ENCODE data around the gene LRRC8A. TPM values are rescaled to one million over a fixed set of nuclear protein-coding genes. Genes with fewer than 3 reads are reported as not detected.
A peak's percentile ranks its signal among the peaks of the same experiment; 100 is the strongest.
"Not testable (repeated sequence)": the region's sequence is repeated elsewhere in the genome, so short reads cannot be mapped to it uniquely, and the experiment has no call there.

The LRRC8A gene
- total and polyA plus RNA-seq, 4 experiments from 2014 or later, result 18.7 to 40.6 (median 25.4) TPM

- POLR2A ChIA-PET (ENCODE audit: partially characterized antibody), result interaction anchor here (1.5 to 1.6 kb wide), 2 partner anchors 38 to 65 kb away, joined by 5 to 6 read pairs; no protein-coding TSS in a partner anchor
- CTCF ChIA-PET (ENCODE audit: partially characterized antibody), result interaction anchor here (1.0 to 12.6 kb wide), 14 partner anchors 8 to 216 kb away, joined by 3 to 332 read pairs (median 5); partner anchors contain the start of gene ZDHHC12
- Histone ChIP-seq H3K4me3 (ENCODE audit: low read length in 2 of 2) (no peak overlapping the region), H3K4me1 (ENCODE audit: insufficient read depth, low read length) (peaks cover 9% of the 10 kb centered on the region), H3K9me3 (ENCODE audit: control insufficient read depth in 1 of 2, low read length in 2 of 2) (no peaks in the 10 kb centered on the region), H3K27me3 (ENCODE audit: insufficient read depth, low read length) (no peaks in the 10 kb centered on the region), H3K36me3 (ENCODE audit: insufficient read depth, low read length) (no peaks in the 10 kb centered on the region), H3K27ac (ENCODE audit: low read depth, low read length) (no peak overlapping the region)
- DNase-seq, result peak; percentile 76 to 81 (median 78)
- Mint-ChIP-seq H3K36me3 (no peaks in the 10 kb centered on the region), H3K9me3 (no peaks in the 10 kb centered on the region), H3K4me1 (peaks cover 3 to 6% (median 5%) of the 10 kb centered on the region in 4 donors), H3K27me3 (no peaks in the 10 kb centered on the region), H3K4me3 (no peak overlapping the region), H3K27ac (peak overlapping the region in 2 of 7 donors; percentile 59 to 63)
- intact Hi-C loops (cut with micrococcal nuclease), result loop anchor here (1.0 to 2.0 kb wide), 3 partner anchors 17 to 215 kb away; partner anchors contain the start of gene KYAT1
Observed at GRCh38 chr9:128863647-128864046, 18.3 kb upstream of the LRRC8A start.

GRCh38 chr9:128870128-128870940 lies 11.6 kb upstream of the LRRC8A start:
- no peak overlapping the region for H3K4me3 ChIP-seq (ENCODE audit: low read length in 2 of 2)
- no peaks in the 10 kb centered on the region for H3K27me3 ChIP-seq (ENCODE audit: insufficient read depth, low read length)
- POLR2A ChIA-PET (ENCODE audit: partially characterized antibody), result no interaction called here
- H3K27ac ChIP-seq (ENCODE audit: low read depth, low read length), result no peak overlapping the region
- Mint-ChIP-seq H3K36me3 (peaks cover 2 to 7% of the 10 kb centered on the region in 2 donors), H3K9me3 (no peaks in the 10 kb centered on the region), H3K4me3 (no peak overlapping the region), H3K4me1 (peaks cover 0 to 2% (median under 1%) of the 10 kb centered on the region in 4 donors), H3K27ac (peak overlapping the region in 1 of 7 donors; percentile 22), H3K27me3 (no peaks in the 10 kb centered on the region)
- H3K36me3 ChIP-seq (ENCODE audit: insufficient read depth, low read length), result no peaks in the 10 kb centered on the region
- CTCF ChIA-PET (ENCODE audit: partially characterized antibody), result interaction anchor here (1.9 to 3.8 kb wide), 2 partner anchors 8 to 58 kb away, joined by 15 read pairs; no protein-coding TSS in a partner anchor
- intact Hi-C loops (cut with micrococcal nuclease), result no loop called here
- no peak for DNase-seq
- no peaks in the 10 kb centered on the region for H3K9me3 ChIP-seq (ENCODE audit: control insufficient read depth in 1 of 2, low read length in 2 of 2)
- H3K4me1 ChIP-seq (ENCODE audit: insufficient read depth, low read length), result peaks cover 3% of the 10 kb centered on the region

- H3K27me3 ChIP-seq (ENCODE audit: insufficient read depth, low read length); H3K4me3 ChIP-seq (ENCODE audit: low read length in 2 of 2); POLR2A ChIA-PET (ENCODE audit: partially characterized antibody); H3K9me3 Mint-ChIP-seq; DNase-seq; H3K4me1 Mint-ChIP-seq; H3K36me3 Mint-ChIP-seq; H3K27ac ChIP-seq (ENCODE audit: low read depth, low read length); H3K4me1 ChIP-seq (ENCODE audit: insufficient read depth, low read length); H3K4me3 Mint-ChIP-seq; H3K36me3 ChIP-seq (ENCODE audit: insufficient read depth, low read length); H3K27ac Mint-ChIP-seq; H3K27me3 Mint-ChIP-seq; H3K9me3 ChIP-seq (ENCODE audit: control insufficient read depth in 1 of 2, low read length in 2 of 2); intact Hi-C loops (cut with micrococcal nuclease): not testable (repeated sequence)
- CTCF ChIA-PET (ENCODE audit: partially characterized antibody), result interaction anchor here (0.8 to 3.8 kb wide), 3 partner anchors 9 to 57 kb away, joined by 3 to 15 read pairs (median 15); no protein-coding TSS in a partner anchor
Observed at GRCh38 chr9:128870941-128871265, 11.0 kb upstream of the LRRC8A start.

- H3K36me3 Mint-ChIP-seq, result peaks cover 0 to 12% of the 10 kb centered on the region in 2 donors
- peaks cover 3% of the 10 kb centered on the region for H3K4me1 ChIP-seq (ENCODE audit: insufficient read depth, low read length)
- H3K27ac Mint-ChIP-seq, result no peak overlapping the region
- no peak for DNase-seq
- no peaks in the 10 kb centered on the region for H3K27me3 Mint-ChIP-seq
- H3K27me3 ChIP-seq (ENCODE audit: insufficient read depth, low read length), result no peaks in the 10 kb centered on the region
- no peaks in the 10 kb centered on the region for H3K9me3 ChIP-seq (ENCODE audit: control insufficient read depth in 1 of 2, low read length in 2 of 2)
- ChIA-PET POLR2A (ENCODE audit: partially characterized antibody) (interaction anchor here (1.9 kb wide), 1 partner anchor 25 kb away, joined by 7 read pairs; no protein-coding TSS in a partner anchor), CTCF (ENCODE audit: partially characterized antibody) (interaction anchor here (5.2 to 9.0 kb wide), 2 partner anchors 13 to 49 kb away, joined by 35 to 100 read pairs; no protein-coding TSS in a partner anchor)
- H3K4me1 Mint-ChIP-seq, result peaks cover 9 to 32% (median 20%) of the 10 kb centered on the region in 4 donors
- peaks cover 0 to 2% (median 0%) of the 10 kb centered on the region in 8 donors for H3K9me3 Mint-ChIP-seq
- no peak overlapping the region for H3K4me3 Mint-ChIP-seq
- H3K27ac ChIP-seq (ENCODE audit: low read depth, low read length), result no peak overlapping the region
- intact Hi-C loops (cut with micrococcal nuclease), result no loop called here
- no peaks in the 10 kb centered on the region for H3K36me3 ChIP-seq (ENCODE audit: insufficient read depth, low read length)
- H3K4me3 ChIP-seq (ENCODE audit: low read length in 2 of 2), result no peak overlapping the region
Observed at GRCh38 chr9:128877852-128878251, 4.1 kb upstream of the LRRC8A start.

GRCh38 chr9:128882677-128883603 lies 1.0 kb downstream of the LRRC8A start:
- H3K9me3 Mint-ChIP-seq, result no peaks in the 10 kb centered on the region
- POLR2A ChIA-PET (ENCODE audit: partially characterized antibody), result interaction anchor here (0.8 to 5.0 kb wide), 6 partner anchors 14 to 193 kb away, joined by 3 to 110 read pairs (median 6); partner anchors contain the start of genes PHYHD1 and SET
- H3K36me3 ChIP-seq (ENCODE audit: insufficient read depth, low read length), result peaks cover 15% of the 10 kb centered on the region
- H3K4me3 Mint-ChIP-seq, result peak overlapping the region; percentile 94 to 99 (median 97)
- intact Hi-C loops (cut with micrococcal nuclease), result loop anchor here (1.0 to 5.0 kb wide), 5 partner anchors 19 to 326 kb away; partner anchors contain the start of genes DOLK, NUP188 and TBC1D13
- peak overlapping the region; percentile 92 to 98 (median 95) for H3K27ac Mint-ChIP-seq
- peak overlapping the region; percentile 95 to 99 for H3K4me3 ChIP-seq (ENCODE audit: low read length in 2 of 2)
- no peaks in the 10 kb centered on the region for H3K27me3 Mint-ChIP-seq
- CTCF ChIA-PET (ENCODE audit: partially characterized antibody), result interaction anchor here (0.7 to 9.0 kb wide), 6 partner anchors 12 to 65 kb away, joined by 3 to 100 read pairs (median 4); partner anchors contain the start of gene ENDOG
- H3K4me1 ChIP-seq (ENCODE audit: insufficient read depth, low read length), result peaks cover 45% of the 10 kb centered on the region
- H3K36me3 Mint-ChIP-seq, result peaks cover 16 to 44% of the 10 kb centered on the region in 2 donors
- peak in 1 of 5 donors; percentile 10 for DNase-seq
- peaks cover 34 to 77% (median 58%) of the 10 kb centered on the region in 4 donors for H3K4me1 Mint-ChIP-seq
- no peaks in the 10 kb centered on the region for H3K27me3 ChIP-seq (ENCODE audit: insufficient read depth, low read length)
- H3K27ac ChIP-seq (ENCODE audit: low read depth, low read length), result peak overlapping the region; percentile 84
- no peaks in the 10 kb centered on the region for H3K9me3 ChIP-seq (ENCODE audit: control insufficient read depth in 1 of 2, low read length in 2 of 2)

- H3K4me3 Mint-ChIP-seq, result peak overlapping the region; percentile 94 to 99 (median 97)
- peaks cover 50% of the 10 kb centered on the region for H3K4me1 ChIP-seq (ENCODE audit: insufficient read depth, low read length)
Observed at GRCh38 chr9:128884164-128884563, 2.2 kb downstream of the LRRC8A start.

More at GRCh38 chr9:128884164-128884563, 2.2 kb downstream of the LRRC8A start:
- no peak for DNase-seq
- peaks cover 20% of the 10 kb centered on the region for H3K36me3 ChIP-seq (ENCODE audit: insufficient read depth, low read length)
- peaks cover 24 to 56% of the 10 kb centered on the region in 2 donors for H3K36me3 Mint-ChIP-seq
- POLR2A ChIA-PET (ENCODE audit: partially characterized antibody), result interaction anchor here (5.0 kb wide), 1 partner anchor 13 kb away, joined by 110 read pairs; no protein-coding TSS in a partner anchor
- H3K27ac ChIP-seq (ENCODE audit: low read depth, low read length), result peak overlapping the region; percentile 84
- H3K4me3 ChIP-seq (ENCODE audit: low read length in 2 of 2), result no peak overlapping the region
- intact Hi-C loops (cut with micrococcal nuclease), result loop anchor here (5.0 kb wide), 1 partner anchor 327 kb away; no protein-coding TSS in a partner anchor
- H3K4me1 Mint-ChIP-seq, result peaks cover 38 to 83% (median 63%) of the 10 kb centered on the region in 4 donors
- H3K27ac Mint-ChIP-seq, result peak overlapping the region; percentile 65 to 98 (median 92)
- CTCF ChIA-PET (ENCODE audit: partially characterized antibody), result interaction anchor here (1.0 kb wide), 1 partner anchor 15 kb away, joined by 3 read pairs; no protein-coding TSS in a partner anchor
- H3K9me3 ChIP-seq (ENCODE audit: control insufficient read depth in 1 of 2, low read length in 2 of 2), result no peaks in the 10 kb centered on the region
- H3K27me3 ChIP-seq (ENCODE audit: insufficient read depth, low read length), result no peaks in the 10 kb centered on the region
- no peaks in the 10 kb centered on the region for H3K9me3 Mint-ChIP-seq
- no peaks in the 10 kb centered on the region for H3K27me3 Mint-ChIP-seq
